SK-MEL-5 (cell line): ENCODE measurements around the gene NT5C1B. TPM values are rescaled to one million over a fixed set of nuclear protein-coding genes. Genes with fewer than 3 reads are reported as not detected.
"Not testable (repeated sequence)": the region's sequence is repeated elsewhere in the genome, so short reads cannot be mapped to it uniquely, and the experiment has no call there.

Source experiments
- DNase-seq: peaks from one replicate; pipeline ENCODE4 v3.0.0-alpha.2; 2016; ENCODE audit warnings: low read depth, low spot score
- in situ Hi-C: cut with HindIII; loops from 2 replicates; pipeline ENCODE4 v1.10.0; 2016; ENCODE audit warnings: low sequenced_read_pairs, high pct_unique_total_duplicates, low pct_unique_long_range_greater_than_20kb
- polyA plus RNA-seq, 2 experiments: library from polyadenylated mRNA; depleted of rRNA; stranded (reverse); fragments of >200 nt; gene quantifications; 2 replicates each; pipeline ENCODE4 v1.2.3, GENCODE V29; 2015
- total RNA-seq: library from RNA; depleted of rRNA; stranded (reverse); fragments of >200 nt; shearing (Covaris generic); gene quantifications from 2 replicates; pipeline ENCODE4 v1.2.3, GENCODE V29; 2014; rRNA removed

NT5C1B gene
- total RNA-seq = not detected in 2 replicates
- polyA plus RNA-seq (2015; cell fraction: cytosol; rRNA removed) = not detected in 2 replicates
- polyA plus RNA-seq (2015; cell fraction: nucleus; rRNA removed) = not detected in 2 replicates

- in situ Hi-C loops = no loop called here
- no peak for DNase-seq
These were observed at the start of gene NT5C1B for GRCh38 chr2:18589354-18589753. TSS of gene NT5C1B (minus strand) at chr2:18589569. CDS start at chr2:18589468, 101 bp downstream.

- no peak for DNase-seq
These were observed 47.8 kb upstream of the NT5C1B start for GRCh38 chr2:18637196-18637595.

GRCh38 chr2:18632699-18633098, 43.3 kb upstream of the NT5C1B start:
- in situ Hi-C loops = not testable (repeated sequence)

More at GRCh38 chr2:18637196-18637595, 47.8 kb upstream of the NT5C1B start:
- in situ Hi-C loops = no loop called here

GRCh38 chr2:18630941-18631340, 41.6 kb upstream of the NT5C1B start:
- DNase-seq = no peak
- in situ Hi-C loops = no loop called here

More at GRCh38 chr2:18632699-18633098, 43.3 kb upstream of the NT5C1B start:
- DNase-seq = not testable (repeated sequence)

- in situ Hi-C loops = no loop called here
- no peak for DNase-seq
These were observed 41.2 kb upstream of the NT5C1B start for GRCh38 chr2:18630541-18630940.

GRCh38 chr2:18630101-18630500, 40.7 kb upstream of the NT5C1B start:
- in situ Hi-C loops = no loop called here
- DNase-seq = no peak

- DNase-seq = no peak
- in situ Hi-C loops = no loop called here
These were observed 37.7 kb upstream of the NT5C1B start for GRCh38 chr2:18626958-18627650.

GRCh38 chr2:18626256-18626668, 36.9 kb upstream of the NT5C1B start:
- in situ Hi-C loops = no loop called here
- DNase-seq = no peak

GRCh38 chr2:18625563-18625962, 36.2 kb upstream of the NT5C1B start:
- no peak for DNase-seq
- in situ Hi-C loops = no loop called here

GRCh38 chr2:18623782-18624181, 34.4 kb upstream of the NT5C1B start:
- in situ Hi-C loops = no loop called here
- DNase-seq = no peak

GRCh38 chr2:18620867-18621632, 31.7 kb upstream of the NT5C1B start:
- no peak for DNase-seq
- in situ Hi-C loops = no loop called here

- in situ Hi-C loops = no loop called here
- DNase-seq = no peak
These were observed 29.7 kb upstream of the NT5C1B start for GRCh38 chr2:18619091-18619490.

- DNase-seq = no peak
- in situ Hi-C loops = no loop called here
These were observed 24.7 kb upstream of the NT5C1B start for GRCh38 chr2:18614041-18614440.

GRCh38 chr2:18612133-18612532, 22.8 kb upstream of the NT5C1B start:
- DNase-seq = no peak
- in situ Hi-C loops = no loop called here

GRCh38 chr2:18611604-18612003, 22.2 kb upstream of the NT5C1B start:
- in situ Hi-C loops = no loop called here
- DNase-seq = no peak

- DNase-seq = no peak
- in situ Hi-C loops = no loop called here
These were observed 21.8 kb upstream of the NT5C1B start for GRCh38 chr2:18611184-18611583.

- in situ Hi-C loops = no loop called here
- DNase-seq = no peak
These were observed 21.3 kb upstream of the NT5C1B start for GRCh38 chr2:18610651-18611050.

GRCh38 chr2:18610090-18610489, 20.7 kb upstream of the NT5C1B start:
- no peak for DNase-seq
- in situ Hi-C loops = no loop called here

- in situ Hi-C loops = no loop called here
- no peak for DNase-seq
These were observed 15.7 kb upstream of the NT5C1B start for GRCh38 chr2:18605115-18605514.
